Activated CD8-positive, alpha-beta T cell treated with anti-CD3 and anti-CD28 coated beads for 36 hours (primary cell): ENCODE results near the gene TMEM38B. TPM values are rescaled to one million over a fixed set of nuclear protein-coding genes. Genes with fewer than 3 reads are reported as not detected.
A peak's percentile ranks its signal among the peaks of the same experiment; 100 is the strongest.

Experiments used
- ATAC-seq: fragments of 200-7000 bp; cut with Tn5 transposase; one replicate; pipeline ENCODE4 v1.10.0; 2021; ENCODE audit warnings: mild to moderate bottlenecking, moderate library complexity
- CTCF ChIA-PET: fragments of 350-600 bp; sonication (Branson Sonifier 250); formaldehyde crosslinking; loops from one replicate; lab custom pipeline; 2021; ENCODE audit warnings: antibody characterized with exemption; lab: Charles Lee
- POLR2A ChIA-PET: fragments of 350-600 bp; sonication (Branson Sonifier 250); formaldehyde crosslinking; loops from one replicate; lab custom pipeline; 2021; ENCODE audit warnings: antibody characterized with exemption; lab: Charles Lee
- DNase-seq: peaks from one replicate; pipeline ENCODE4 v3.0.0-alpha.2; 2020
- H3K27ac Mint-ChIP-seq: one replicate; pipeline ENCODE4 v1.8.0; 2021; ENCODE audit warnings: mild to moderate bottlenecking, mixed read lengths
- H3K27me3 Mint-ChIP-seq: one replicate; pipeline ENCODE4 v1.8.0; 2021; ENCODE audit warnings: mixed read lengths
- H3K36me3 Mint-ChIP-seq: one replicate; pipeline ENCODE4 v1.8.0; 2021; ENCODE audit warnings: low read depth, mixed read lengths
- H3K4me1 Mint-ChIP-seq: one replicate; pipeline ENCODE4 v1.8.0; 2021; ENCODE audit warnings: low read depth, mixed read lengths
- H3K4me3 Mint-ChIP-seq: one replicate; pipeline ENCODE4 v1.8.0; 2021; ENCODE audit warnings: mild to moderate bottlenecking, moderate library complexity, mixed read lengths
- H3K9me3 Mint-ChIP-seq: one replicate; pipeline ENCODE4 v1.8.0; 2021; ENCODE audit warnings: mixed read lengths
- CTCF ChIP-seq: fragments of 200-600 bp; IDR thresholded peaks from one replicate; pipeline ENCODE4 v1.8.0; 2022; ENCODE audit warnings: antibody characterized with exemption, mild to moderate bottlenecking
- intact Hi-C: fragments of 100-400 bp; cut with micrococcal nuclease; formaldehyde crosslinking; loops from one replicate; pipeline ENCODE4 v1.10.0; 2022
- total RNA-seq, 2 experiments: library from RNA; stranded (reverse); gene quantifications; one replicate each; pipeline ENCODE4 v1.2.3, GENCODE V29; 2021

Gene TMEM38B
- total RNA-seq = 10 to 100 TPM in 1 of 2 experiments, 1 to 10 TPM in 1; 8.2 to 11.3 TPM

GRCh38 chr9:105694190-105694847, at the start of gene TMEM38B:
TMEM38B (plus strand) TSS chr9:105694541; CDS start chr9:105694661, 120 bp downstream.
- peak within 1 kb of the TSS; percentile 82 for H3K4me3 Mint-ChIP-seq
- CTCF ChIA-PET = interaction anchor here (1.1 to 2.9 kb wide), 4 partner anchors 24 to 187 kb away, joined by 3 to 14 read pairs (median 3); no protein-coding TSS in a partner anchor
- intact Hi-C loops = no loop called here

GRCh38 chr9:105646879-105647594, 47.3 kb upstream of the TMEM38B start:
- Mint-ChIP-seq H3K4me3 (no peak overlapping the region), H3K27ac (no peak overlapping the region), H3K9me3 (no peaks in the 10 kb centered on the region), H3K36me3 (peaks cover 4% of the 10 kb centered on the region), H3K4me1 (no peaks in the 10 kb centered on the region), H3K27me3 (no peaks in the 10 kb centered on the region)
- no peak for DNase-seq
- no peak for TF ChIP-seq CTCF
- POLR2A ChIA-PET = no interaction called here
- CTCF ChIA-PET = interaction anchor here (1.4 to 2.1 kb wide), 2 partner anchors 10 to 14 kb away, joined by 3 to 9 read pairs; no protein-coding TSS in a partner anchor
- ATAC-seq = no peak
- intact Hi-C loops = no loop called here

More at GRCh38 chr9:105694190-105694847, at the start of gene TMEM38B:
- Mint-ChIP-seq H3K36me3 (no peaks in the 10 kb centered on the region), H3K27ac (peak within 1 kb of the TSS; percentile 65), H3K4me1 (peaks cover 26% of the 10 kb centered on the region), H3K9me3 (no peaks in the 10 kb centered on the region), H3K27me3 (peaks cover 14% of the 10 kb centered on the region)
- DNase-seq = peak; percentile 74
- TF ChIP-seq CTCF = no peak
- POLR2A ChIA-PET = no interaction called here
- peak; percentile 86 for ATAC-seq

GRCh38 chr9:105647595-105648349, 46.6 kb upstream of the TMEM38B start:
- Mint-ChIP-seq H3K9me3 (no peaks in the 10 kb centered on the region), H3K27ac (no peak overlapping the region), H3K36me3 (peaks cover 3% of the 10 kb centered on the region), H3K27me3 (no peaks in the 10 kb centered on the region), H3K4me3 (no peak overlapping the region), H3K4me1 (no peaks in the 10 kb centered on the region)
- CTCF ChIA-PET = interaction anchor here (2.1 kb wide), 1 partner anchor 11 kb away, joined by 9 read pairs; no protein-coding TSS in a partner anchor
- POLR2A ChIA-PET = no interaction called here
- ATAC-seq (no peak), DNase-seq (no peak)
- TF ChIP-seq CTCF = no peak
- intact Hi-C loops = no loop called here

- no peaks in the 10 kb centered on the region for H3K9me3 Mint-ChIP-seq
- DNase-seq (no peak), ATAC-seq (no peak)
- H3K4me3 Mint-ChIP-seq = no peak overlapping the region
- peaks cover 8% of the 10 kb centered on the region for H3K4me1 Mint-ChIP-seq
- intact Hi-C loops = no loop called here
- CTCF ChIA-PET = no interaction called here
- POLR2A ChIA-PET = no interaction called here
- peaks cover 12% of the 10 kb centered on the region for H3K27me3 Mint-ChIP-seq
- no peak overlapping the region for H3K27ac Mint-ChIP-seq
- no peak for TF ChIP-seq CTCF
- H3K36me3 Mint-ChIP-seq = no peaks in the 10 kb centered on the region
Observed at GRCh38 chr9:105651806-105652205, 42.5 kb upstream of the TMEM38B start.
